ENCODE results near the gene EPB41L2.

The EPB41L2 gene

GRCh38 chr6:131061041-131061750, 1.8 kb downstream of the EPB41L2 start:
- no peak for DNase-seq

GRCh38 chr6:131060311-131060710, 2.7 kb downstream of the EPB41L2 start:
- DNase-seq: no peak

- no peak for DNase-seq
These were observed 3.6 kb downstream of the EPB41L2 start for GRCh38 chr6:131059486-131059885.

- no peak for DNase-seq
These were observed 4.8 kb downstream of the EPB41L2 start for GRCh38 chr6:131058236-131058635.

GRCh38 chr6:131054392-131055250, 8.4 kb downstream of the EPB41L2 start:
- DNase-seq: no peak

GRCh38 chr6:131053546-131054240, 9.4 kb downstream of the EPB41L2 start:
- no peak for DNase-seq

- DNase-seq: no peak
These were observed 10.9 kb downstream of the EPB41L2 start for GRCh38 chr6:131052181-131052580.

GRCh38 chr6:131051341-131051740, 11.7 kb downstream of the EPB41L2 start:
- DNase-seq: no peak

- DNase-seq: no peak
These were observed 13.4 kb downstream of the EPB41L2 start for GRCh38 chr6:131049608-131050007.

GRCh38 chr6:131048933-131049515, 14.0 kb downstream of the EPB41L2 start:
- DNase-seq: no peak

- DNase-seq: no peak
These were observed 14.6 kb downstream of the EPB41L2 start for GRCh38 chr6:131048459-131048858.

- DNase-seq: no peak
These were observed 17.9 kb downstream of the EPB41L2 start for GRCh38 chr6:131045139-131045538.

- DNase-seq: no peak
These were observed 19.1 kb downstream of the EPB41L2 start for GRCh38 chr6:131043902-131044447.

GRCh38 chr6:131042664-131043063, 20.4 kb downstream of the EPB41L2 start:
- DNase-seq: no peak

- DNase-seq: no peak
These were observed 21.2 kb downstream of the EPB41L2 start for GRCh38 chr6:131041814-131042213.

GRCh38 chr6:131040866-131041265, 22.2 kb downstream of the EPB41L2 start:
- no peak for DNase-seq

- DNase-seq: no peak
These were observed 23.7 kb downstream of the EPB41L2 start for GRCh38 chr6:131039345-131039680.

GRCh38 chr6:131038597-131039344, 24.3 kb downstream of the EPB41L2 start:
- DNase-seq: no peak

GRCh38 chr6:131037194-131037897, 25.7 kb downstream of the EPB41L2 start:
- DNase-seq: no peak

GRCh38 chr6:131036601-131037000, 26.4 kb downstream of the EPB41L2 start:
- no peak for DNase-seq

- no peak for DNase-seq
These were observed 26.9 kb downstream of the EPB41L2 start for GRCh38 chr6:131036143-131036542.

GRCh38 chr6:131035582-131035981, 27.5 kb downstream of the EPB41L2 start:
- no peak for DNase-seq
